HepG2 (cell line): ENCODE results near the gene SCARF1. TPM values are rescaled to one million over a fixed set of nuclear protein-coding genes. Genes with fewer than 3 reads are reported as not detected.

ENCODE experiments used
- CBX2 ChIP-seq, 2 experiments: fragments of 200-600 bp in 1 of 2; sonication (generic); formaldehyde crosslinking in 1 of 2; IDR thresholded peaks; 2 replicates each; pipeline versions ENCODE4 v1.7.0 to v1.8.1; 2018 to 2022; ENCODE audit warnings: low read depth in 2 of 2, low read length in 1 of 2, mild to moderate bottlenecking in 1 of 2, missing genetic modification reagents in 1 of 2
- DR1 ChIP-seq: sonication (generic); formaldehyde crosslinking; IDR thresholded peaks from 2 replicates; pipeline ENCODE4 v1.8.0; 2021; ENCODE audit warnings: mild to moderate bottlenecking, missing genetic modification reagents, inconsistent platforms
- MBNL3 ChIP-seq: fragments of 250-450 bp; sonication (Bioruptor Pico); conservative IDR thresholded peaks from 2 replicates; pipeline ENCODE4 v1.8.0; 2022; ENCODE audit warnings: mild to moderate bottlenecking, inconsistent platforms
- MTA3 ChIP-seq: sonication (generic); formaldehyde crosslinking; IDR thresholded peaks from 2 replicates; pipeline ENCODE4 v1.4.0; 2020; ENCODE audit warnings: missing genetic modification reagents
- PATZ1 ChIP-seq: sonication (generic); formaldehyde crosslinking; IDR thresholded peaks from 2 replicates; pipeline ENCODE4 v1.4.0; 2020; ENCODE audit warnings: missing genetic modification reagents
- PAX8 ChIP-seq: sonication (generic); formaldehyde crosslinking; IDR thresholded peaks from 2 replicates; pipeline ENCODE4 v1.8.0; 2022; ENCODE audit warnings: mild to moderate bottlenecking, missing genetic modification reagents, borderline replicate concordance
- PBX2 ChIP-seq: IDR thresholded peaks from 2 replicates; pipeline ENCODE4 v1.6.1; 2016; ENCODE audit warnings: control low read depth
- RERE ChIP-seq: IDR thresholded peaks from 2 replicates; pipeline ENCODE4 v1.6.1; 2016; ENCODE audit warnings: low read depth, missing genetic modification reagents, missing compliant biosample characterization
- RFXAP ChIP-seq: sonication (generic); formaldehyde crosslinking; IDR thresholded peaks from 2 replicates; pipeline ENCODE4 v1.4.0; 2020; ENCODE audit warnings: missing genetic modification reagents, borderline replicate concordance
- SIX4 ChIP-seq: sonication (generic); formaldehyde crosslinking; IDR thresholded peaks from 2 replicates; pipeline ENCODE4 v1.4.0; 2020; ENCODE audit warnings: missing genetic modification reagents
- SMYD3 ChIP-seq: sonication (generic); formaldehyde crosslinking; IDR thresholded peaks from 2 replicates; pipeline ENCODE4 v1.8.1; 2023; ENCODE audit warnings: mild to moderate bottlenecking, missing genetic modification reagents
- STAG1 ChIP-seq: sonication (generic); formaldehyde crosslinking; IDR thresholded peaks from 2 replicates; pipeline ENCODE4 v1.4.0; 2020; ENCODE audit warnings: missing genetic modification reagents
- THAP8 ChIP-seq: sonication (generic); formaldehyde crosslinking; IDR thresholded peaks from 2 replicates; pipeline ENCODE4 v1.5.1; 2020; ENCODE audit warnings: missing genetic modification reagents, mild to moderate bottlenecking, borderline replicate concordance
- YEATS4 ChIP-seq: sonication (generic); formaldehyde crosslinking; IDR thresholded peaks from 2 replicates; pipeline ENCODE4 v1.4.0; 2020; ENCODE audit warnings: missing genetic modification reagents, borderline replicate concordance
- ZBTB25 ChIP-seq: IDR thresholded peaks from 2 replicates; pipeline ENCODE4 v1.6.1; 2018; ENCODE audit warnings: missing genetic modification reagents
- ZNF143 ChIP-seq: sonication (generic); formaldehyde crosslinking; IDR thresholded peaks from 2 replicates; pipeline ENCODE4 v1.4.0; 2020; ENCODE audit warnings: missing genetic modification reagents
- ZNF20 ChIP-seq: sonication (generic); formaldehyde crosslinking; IDR thresholded peaks from 2 replicates; pipeline ENCODE4 v1.4.0; 2020; ENCODE audit warnings: mild to moderate bottlenecking, moderate library complexity, missing genetic modification reagents
- ZNF557 ChIP-seq: sonication (generic); formaldehyde crosslinking; IDR thresholded peaks from 2 replicates; pipeline ENCODE4 v1.4.0; 2020; ENCODE audit warnings: missing genetic modification reagents
- ZNF615 ChIP-seq: sonication (generic); formaldehyde crosslinking; IDR thresholded peaks from 2 replicates; pipeline ENCODE4 v1.5.0; 2020; ENCODE audit warnings: mild to moderate bottlenecking, missing genetic modification reagents, borderline replicate concordance
- ZNF619 ChIP-seq: sonication (generic); formaldehyde crosslinking; IDR thresholded peaks from 2 replicates; pipeline ENCODE4 v1.4.0; 2020; ENCODE audit warnings: mild to moderate bottlenecking, missing genetic modification reagents
- polyA plus RNA-seq, 8 experiments: library from polyadenylated mRNA; depleted of rRNA in 3 of 8; stranded (reverse) in 7 of 8; unstranded in 1 of 8; fragments of >200 nt; fragmentation: Illumina TruSeq in 4 of 8; extraction: Trizol in 4 of 8; gene quantifications; 2 replicates each; pipeline versions ENCODE4 v1.2.1 to v1.2.3, GENCODE V29; 2011 to 2016; ENCODE audit warnings: low read depth in 4 of 8, missing spikeins in 1 of 8, mixed read lengths in 1 of 8; ENCODE audit not compliant: insufficient read depth in 1 of 8
- total RNA-seq, 5 experiments: library from RNA; depleted of rRNA; stranded (reverse); fragments of >200 nt; fragmentation: Illumina TruSeq; extraction: Trizol; gene quantifications; 2 replicates each; pipeline ENCODE4 v1.2.3, GENCODE V29; 2016; ENCODE audit warnings: low read depth in 1 of 5

SCARF1 gene
- total and polyA plus RNA-seq, 2 of the 13 experiments (the other 11 are each of a cell fraction or from before 2014, with no cell fraction given), result 0.24 to 0.71 TPM

- TF ChIP-seq ZBTB25 (CRISPR knock-in tag) (peak; percentile 76), THAP8 (no peak), ZNF615 (no peak), PBX2 (no peak), DR1 (CRISPR knock-in tag) (0 out of 2 replicates have a peak, but pooled peaks have one; percentile 0), RERE (CRISPR knock-in tag) (no peak), STAG1 (CRISPR knock-in tag) (peak; percentile 45), SMYD3 (CRISPR knock-in tag) (no peak), ZNF619 (CRISPR knock-in tag) (no peak), MBNL3 (no peak), CBX2 (IDR thresholded peaks at IDR 0.05; ENCODE audit: low read depth, low read length) (no peak), CBX2 (CRISPR knock-in tag; IDR thresholded peaks at IDR 0.05; ENCODE audit: low read depth) (no peak), PATZ1 (CRISPR knock-in tag) (peak; percentile 62), SIX4 (CRISPR knock-in tag) (no peak), ZNF20 (CRISPR knock-in tag) (no peak), MTA3 (no peak), RFXAP (CRISPR knock-in tag) (peak; percentile 97), ZNF557 (no peak), YEATS4 (CRISPR knock-in tag) (no peak; the same call in 1 of the 2 replicates), PAX8 (CRISPR knock-in tag) (no peak), ZNF143 (no peak)
Measured at GRCh38 chr17:1628856-1629503, 16.6 kb downstream of the SCARF1 start (continued).
